OCI-LY1 (cell line): ENCODE results near the gene EXD2.

ENCODE experiments used
- CTCF ChIP-seq: fragments of 200-600 bp; sonication (generic), shearing (Covaris generic); IDR thresholded peaks from 2 replicates; pipeline ENCODE4 v1.5.1; 2017; ENCODE audit warnings: mild to moderate bottlenecking, antibody characterized with exemption, low read length, moderate library complexity, mixed read lengths
- EZH2 ChIP-seq: fragments of 200-600 bp; sonication (generic), shearing (Covaris generic); IDR thresholded peaks from 2 replicates; pipeline ENCODE4 v1.8.0; 2017; ENCODE audit warnings: borderline replicate concordance, mixed run types, mild to moderate bottlenecking, antibody characterized with exemption, low read length, moderate library complexity, mixed read lengths

DNA sequence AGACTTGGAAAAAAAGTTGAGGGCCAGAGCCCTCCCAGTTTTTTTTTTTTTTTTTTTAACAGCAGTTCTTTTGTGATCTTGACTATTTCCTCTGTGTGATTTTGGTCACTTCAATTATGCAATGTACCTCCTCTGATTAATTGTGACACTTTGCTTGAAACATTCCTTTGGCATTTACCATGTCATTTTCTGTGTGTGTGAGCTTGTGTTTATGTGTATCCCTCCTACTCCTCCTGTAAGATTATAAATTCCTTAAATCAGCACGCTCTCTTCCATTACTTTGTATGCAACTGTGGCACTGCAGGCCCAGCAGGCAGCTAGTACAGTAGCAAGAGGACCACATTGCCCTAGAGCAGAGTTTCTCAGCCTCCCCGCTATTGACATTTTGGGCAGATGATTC lies 35.4 kb downstream of the EXD2 start:
- TF ChIP-seq CTCF = no peak
- TF ChIP-seq EZH2 = no peak
